Cardiac muscle cell (in vitro differentiated cells and primary cell): ENCODE results near the gene HPSE2. TPM values are rescaled to one million over a fixed set of nuclear protein-coding genes. Genes with fewer than 3 reads are reported as not detected.

ENCODE experiments used
- DNase-seq, 2 donors: peaks; one replicate each; pipeline versions ENCODE4 v3.0.0 to v3.0.0-alpha.2; 2010 to 2017; ENCODE audit warnings: low read depth in 1 of 2, low spot score in 1 of 2
- H3K27ac ChIP-seq: fragments of 200-600 bp; sonication (generic); 2 replicates; pipeline ENCODE4 v1.5.1; 2016
- H3K27me3 ChIP-seq: fragments of 200-600 bp; sonication (generic); 2 replicates; pipeline ENCODE4 v1.6.0; 2016; ENCODE audit warnings: control low read depth
- H3K36me3 ChIP-seq: fragments of 200-600 bp; sonication (generic); 2 replicates; pipeline ENCODE4 v1.5.1; 2016; ENCODE audit warnings: control low read depth
- H3K4me1 ChIP-seq: fragments of 200-600 bp; sonication (generic); 2 replicates; pipeline ENCODE4 v1.8.1; 2017; ENCODE audit warnings: low read depth, mild to moderate bottlenecking, mixed run types
- H3K4me3 ChIP-seq: fragments of 200-600 bp; sonication (generic); 2 replicates; pipeline ENCODE4 v1.5.1; 2016; ENCODE audit warnings: mild to moderate bottlenecking
- H3K9me3 ChIP-seq: fragments of 200-600 bp; sonication (generic); 2 replicates; pipeline ENCODE4 v1.5.1; 2017; ENCODE audit warnings: low read depth, mild to moderate bottlenecking, control low read depth
- CTCF ChIP-seq: IDR thresholded peaks from 2 replicates; pipeline ENCODE4 v1.5.1; 2012; ENCODE audit warnings: low read depth, mild to moderate bottlenecking, low read length
- polyA plus RNA-seq: library from polyadenylated mRNA; unstranded; fragments of >200 nt; fragmentation: Nextera tagmentation; extraction: Ambion mirVana; gene quantifications from 2 replicates; pipeline ENCODE4 v1.2.1, GENCODE V29; 2016
- total RNA-seq: library from RNA; depleted of rRNA; stranded (reverse); fragments of >200 nt; gene quantifications from 2 replicates; pipeline ENCODE4 v1.2.3, GENCODE V29; 2016

HPSE2 gene
- total and polyA plus RNA-seq, 2 experiments from 2014 or later, result 0.87 to 6.1 TPM

GRCh38 chr10:98524124-98524523 lies 711.5 kb downstream of the HPSE2 start:
- TF ChIP-seq CTCF, result no peak

GRCh38 chr10:98519841-98520240 lies 715.8 kb downstream of the HPSE2 start:
- no peaks in the 10 kb centered on the region for H3K27me3 ChIP-seq
- no peak overlapping the region for H3K27ac ChIP-seq
- peaks cover 9% of the 10 kb centered on the region for H3K4me1 ChIP-seq
- no peak overlapping the region for H3K4me3 ChIP-seq
- no peak for DNase-seq
- no peaks in the 10 kb centered on the region for H3K36me3 ChIP-seq
- no peak for TF ChIP-seq CTCF
- no peaks in the 10 kb centered on the region for H3K9me3 ChIP-seq

More at GRCh38 chr10:98524124-98524523, 711.5 kb downstream of the HPSE2 start:
- DNase-seq, result no peak
- Histone ChIP-seq H3K27ac (no peak overlapping the region), H3K36me3 (no peaks in the 10 kb centered on the region), H3K4me3 (no peak overlapping the region), H3K4me1 (no peaks in the 10 kb centered on the region), H3K9me3 (no peaks in the 10 kb centered on the region), H3K27me3 (no peaks in the 10 kb centered on the region)

GRCh38 chr10:98517672-98518071 lies 718.0 kb downstream of the HPSE2 start:
- H3K27ac ChIP-seq, result no peak overlapping the region
- no peak for TF ChIP-seq CTCF
- H3K4me3 ChIP-seq, result no peak overlapping the region
- DNase-seq, result no peak
- no peaks in the 10 kb centered on the region for H3K27me3 ChIP-seq
- H3K9me3 ChIP-seq, result no peaks in the 10 kb centered on the region
- peaks cover 9% of the 10 kb centered on the region for H3K4me1 ChIP-seq
- no peaks in the 10 kb centered on the region for H3K36me3 ChIP-seq

GRCh38 chr10:98516352-98516751 lies 719.3 kb downstream of the HPSE2 start:
- no peak for TF ChIP-seq CTCF
- Histone ChIP-seq H3K27me3 (no peaks in the 10 kb centered on the region), H3K27ac (peak overlapping the region; percentile 34), H3K9me3 (no peaks in the 10 kb centered on the region), H3K4me3 (no peak overlapping the region), H3K4me1 (peaks cover 9% of the 10 kb centered on the region), H3K36me3 (no peaks in the 10 kb centered on the region)
- no peak for DNase-seq

GRCh38 chr10:98513704-98514103 lies 721.9 kb downstream of the HPSE2 start:
- Histone ChIP-seq H3K4me1 (peaks cover 9% of the 10 kb centered on the region), H3K27ac (no peak overlapping the region), H3K4me3 (no peak overlapping the region), H3K36me3 (no peaks in the 10 kb centered on the region), H3K27me3 (no peaks in the 10 kb centered on the region), H3K9me3 (no peaks in the 10 kb centered on the region)
- no peak for TF ChIP-seq CTCF
- DNase-seq, result no peak

GRCh38 chr10:98511876-98512275 lies 723.8 kb downstream of the HPSE2 start:
- Histone ChIP-seq H3K9me3 (no peaks in the 10 kb centered on the region), H3K4me1 (peaks cover 6% of the 10 kb centered on the region), H3K36me3 (no peaks in the 10 kb centered on the region), H3K27me3 (no peaks in the 10 kb centered on the region), H3K4me3 (no peak overlapping the region), H3K27ac (no peak overlapping the region)
- DNase-seq, result no peak
- no peak for TF ChIP-seq CTCF
